ENCODE results near the gene ARGFX.

ARGFX gene

DNA sequence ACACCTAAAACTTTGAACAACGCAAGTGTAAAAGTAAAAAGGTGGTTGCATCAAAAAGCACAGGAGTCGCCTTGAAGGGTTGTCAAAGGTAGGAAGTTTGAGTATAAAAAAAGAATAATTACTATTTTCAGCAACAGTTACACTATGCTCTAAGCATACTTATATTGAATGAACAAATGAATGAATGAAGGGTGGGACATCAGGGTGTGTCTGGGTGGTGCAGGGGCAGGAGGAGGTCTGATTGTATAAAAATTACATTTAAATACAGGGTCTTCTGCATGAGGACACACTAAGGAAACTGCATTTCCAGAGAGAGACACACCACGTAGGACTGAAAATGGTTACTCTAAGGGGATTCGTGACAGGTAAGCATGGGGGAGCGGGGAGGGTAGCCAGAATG lies at the start of gene ARGFX:
Gene ARGFX (plus strand): TSS at position 301 of the 400 bp plus-strand sequence. CDS start 2,765 bp downstream, outside the sequence.
- TF ChIP-seq, protein P1, sequence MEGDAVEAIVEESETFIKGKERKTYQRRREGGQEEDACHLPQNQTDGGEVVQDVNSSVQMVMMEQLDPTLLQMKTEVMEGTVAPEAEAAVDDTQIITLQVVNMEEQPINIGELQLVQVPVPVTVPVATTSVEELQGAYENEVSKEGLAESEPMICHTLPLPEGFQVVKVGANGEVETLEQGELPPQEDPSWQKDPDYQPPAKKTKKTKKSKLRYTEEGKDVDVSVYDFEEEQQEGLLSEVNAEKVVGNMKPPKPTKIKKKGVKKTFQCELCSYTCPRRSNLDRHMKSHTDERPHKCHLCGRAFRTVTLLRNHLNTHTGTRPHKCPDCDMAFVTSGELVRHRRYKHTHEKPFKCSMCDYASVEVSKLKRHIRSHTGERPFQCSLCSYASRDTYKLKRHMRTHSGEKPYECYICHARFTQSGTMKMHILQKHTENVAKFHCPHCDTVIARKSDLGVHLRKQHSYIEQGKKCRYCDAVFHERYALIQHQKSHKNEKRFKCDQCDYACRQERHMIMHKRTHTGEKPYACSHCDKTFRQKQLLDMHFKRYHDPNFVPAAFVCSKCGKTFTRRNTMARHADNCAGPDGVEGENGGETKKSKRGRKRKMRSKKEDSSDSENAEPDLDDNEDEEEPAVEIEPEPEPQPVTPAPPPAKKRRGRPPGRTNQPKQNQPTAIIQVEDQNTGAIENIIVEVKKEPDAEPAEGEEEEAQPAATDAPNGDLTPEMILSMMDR (IDR thresholded peaks at IDR 0.05; ENCODE audit: insufficient read depth, missing control alignments) = no peak
- no peak for DNase-seq (ENCODE audit: insufficient read length, low spot score)
- FAIRE-seq = no peak

DNA sequence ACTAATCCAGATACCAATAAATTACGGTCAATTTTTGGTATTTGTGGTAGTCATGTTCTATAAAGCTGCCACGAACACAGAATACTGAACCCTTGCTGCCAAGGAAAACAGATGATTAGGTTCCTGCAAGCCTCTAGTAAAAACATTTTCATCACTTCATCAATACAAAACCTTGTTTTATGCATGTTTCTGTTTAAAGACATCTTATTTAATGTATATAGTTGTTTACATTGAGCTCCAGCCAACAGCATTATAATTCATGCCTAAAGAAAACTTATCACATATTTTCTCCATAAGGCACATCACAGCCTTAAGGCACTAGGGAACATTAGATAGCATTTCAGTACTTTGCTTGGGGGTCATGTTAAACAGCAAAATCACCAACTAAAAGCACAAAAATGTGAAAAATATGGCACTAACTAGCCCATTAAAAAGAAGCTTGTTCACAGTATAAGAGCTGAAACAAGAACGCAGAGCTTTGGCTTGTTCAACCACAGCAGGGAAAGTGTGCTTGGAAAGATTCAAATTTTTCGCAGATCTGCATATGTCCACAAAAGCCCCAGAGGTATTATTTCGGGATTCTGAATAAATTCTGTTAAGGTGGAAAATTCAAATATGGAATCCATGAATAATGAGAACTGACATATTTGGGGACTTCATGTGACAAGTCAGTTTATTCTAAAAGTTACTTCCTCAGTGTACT lies 49.6 kb upstream of the ARGFX start:
- TF ChIP-seq, protein P1 (IDR thresholded peaks at IDR 0.05; ENCODE audit: insufficient read depth, missing control alignments) = no peak
- FAIRE-seq (no peak), DNase-seq (ENCODE audit: insufficient read length, low spot score) (no peak)

DNA sequence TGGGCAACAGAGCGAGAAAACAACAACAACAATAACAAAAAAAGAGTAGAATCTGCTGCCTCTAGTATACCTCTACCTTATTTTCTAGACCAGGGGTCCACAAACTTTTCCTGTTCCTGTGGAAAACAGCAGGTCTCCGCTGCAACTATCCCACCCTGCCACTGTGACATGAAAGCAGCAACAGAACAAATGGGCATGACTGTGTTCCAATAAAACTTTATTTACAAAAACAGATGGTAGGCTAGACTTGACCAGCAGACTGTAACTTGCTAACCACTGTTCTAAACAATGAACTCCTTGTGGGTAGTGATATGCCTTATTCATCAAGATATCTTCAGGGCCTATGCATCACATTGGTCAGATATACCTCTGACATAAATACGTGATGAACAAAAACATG lies 47.2 kb upstream of the ARGFX start:
- no peak for DNase-seq (ENCODE audit: insufficient read length, low spot score)
- FAIRE-seq = no peak
- TF ChIP-seq, protein P1 (IDR thresholded peaks at IDR 0.05; ENCODE audit: insufficient read depth, missing control alignments) = no peak

DNA sequence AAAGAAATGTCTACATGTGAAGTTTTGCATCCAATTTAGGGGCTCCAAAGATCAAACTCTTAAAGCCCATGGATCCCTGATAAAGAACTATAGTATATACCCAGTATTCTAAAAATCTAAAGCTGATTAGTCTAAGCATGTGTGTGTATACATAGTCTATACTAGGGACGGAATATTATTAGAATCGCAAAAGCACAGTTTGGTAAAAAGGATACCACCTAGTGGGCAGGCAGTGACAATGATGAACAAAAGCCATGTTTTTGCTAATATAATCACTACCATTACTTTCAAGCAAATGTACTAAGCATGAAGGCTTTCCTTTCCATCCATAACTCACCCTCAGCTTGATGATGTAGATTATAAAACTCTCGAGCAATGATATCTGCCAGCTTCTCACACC lies 38.4 kb upstream of the ARGFX start:
- TF ChIP-seq, protein P1 (IDR thresholded peaks at IDR 0.05; ENCODE audit: insufficient read depth, missing control alignments) = peak; percentile 37
- peak; percentile 69 for FAIRE-seq
- DNase-seq (ENCODE audit: insufficient read length, low spot score) = no peak

DNA sequence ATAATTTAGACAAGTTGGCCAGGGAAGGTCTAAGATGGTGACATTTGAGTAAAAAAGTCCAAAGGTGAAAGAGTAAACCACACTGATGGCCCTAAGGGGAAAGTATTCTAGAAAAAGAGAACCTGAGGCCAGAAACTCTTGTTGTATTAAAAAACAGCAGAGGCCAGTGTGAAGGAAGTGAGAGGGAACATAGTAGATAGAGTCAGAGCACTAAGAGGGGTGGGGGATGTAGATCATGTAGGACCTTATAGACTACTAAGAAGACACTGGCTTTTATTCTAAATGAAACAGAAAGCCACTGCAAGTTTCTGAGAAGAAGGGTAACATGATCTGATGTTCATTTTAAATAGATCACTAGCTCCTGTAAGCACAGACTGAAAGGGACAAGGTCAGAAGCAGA lies 36.5 kb upstream of the ARGFX start:
- DNase-seq (ENCODE audit: insufficient read length, low spot score) (no peak), FAIRE-seq (no peak)
- TF ChIP-seq, protein P1 (IDR thresholded peaks at IDR 0.05; ENCODE audit: insufficient read depth, missing control alignments) = no peak

DNA sequence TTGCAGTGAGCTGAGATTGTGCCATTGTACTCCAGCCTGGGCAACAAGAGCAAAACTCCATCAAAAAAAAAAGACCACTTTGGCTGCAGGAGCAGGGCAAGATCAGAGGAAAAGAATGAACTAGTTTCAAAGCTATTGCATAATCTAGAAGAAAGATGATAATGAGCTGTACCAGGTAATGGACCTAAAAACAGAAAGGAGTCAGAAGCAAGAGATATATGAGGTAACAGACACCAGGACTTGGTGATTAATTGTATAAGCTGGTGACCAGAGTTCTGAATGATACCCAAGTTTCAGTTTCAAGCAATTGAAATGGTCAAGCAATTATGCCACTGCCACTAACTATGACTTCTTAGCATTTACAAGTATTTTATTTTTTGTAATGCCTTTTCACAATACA lies 24.8 kb upstream of the ARGFX start:
- TF ChIP-seq, protein P1 (IDR thresholded peaks at IDR 0.05; ENCODE audit: insufficient read depth, missing control alignments) = no peak
- DNase-seq (ENCODE audit: insufficient read length, low spot score) (no peak), FAIRE-seq (no peak)

DNA sequence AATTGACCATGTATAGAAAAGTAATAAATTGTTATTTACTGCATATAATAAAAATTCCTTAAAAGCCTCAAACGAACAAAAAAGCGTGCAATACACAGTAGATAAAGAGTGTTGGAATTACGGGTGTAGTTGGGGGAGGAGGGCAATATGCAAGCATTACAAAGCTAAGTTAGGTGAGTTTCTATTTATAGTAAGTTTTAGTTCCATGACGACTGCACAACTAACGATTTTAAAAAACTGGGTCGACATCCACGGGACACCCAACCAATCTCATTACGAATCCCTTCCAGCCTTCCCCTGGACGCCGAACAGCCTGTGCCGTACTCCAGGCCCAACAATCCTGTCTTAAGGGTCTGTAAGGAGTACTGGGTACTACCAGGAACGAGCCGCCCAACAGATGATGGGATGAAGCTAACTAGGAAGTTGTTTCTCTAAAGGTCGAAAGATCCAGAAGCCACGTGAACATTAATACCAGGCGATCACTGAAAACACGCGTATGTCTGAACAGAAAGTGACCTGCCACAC lies 22.6 kb upstream of the ARGFX start:
- DNase-seq (ENCODE audit: insufficient read length, low spot score) (no peak), FAIRE-seq (no peak)
- TF ChIP-seq, protein P1 (IDR thresholded peaks at IDR 0.05; ENCODE audit: insufficient read depth, missing control alignments) = no peak

Measured in D721Med (cell line).